Measurements from ENCODE around the gene KLHL17. TPM values are rescaled to one million over a fixed set of nuclear protein-coding genes. Genes with fewer than 3 reads are reported as not detected.

KLHL17 gene
- total RNA-seq, 1 donor from 2014 or later = 15.1 TPM

- H3K36me3 Mint-ChIP-seq (ENCODE audit: low read depth) = no peaks in the 10 kb centered on the region
- H3K4me1 Mint-ChIP-seq = peaks cover 3% of the 10 kb centered on the region
- DNase-seq (no peak), ATAC-seq (ENCODE audit: low read depth) (no peak)
- TF ChIP-seq CTCF (IDR thresholded peaks at IDR 0.05) = no peak
- POLR2A ChIA-PET = no interaction called here
- CTCF ChIA-PET = no interaction called here
- H3K27me3 Mint-ChIP-seq = peaks cover 39% of the 10 kb centered on the region
- H3K4me3 Mint-ChIP-seq = no peak overlapping the region
- no peak overlapping the region for H3K27ac Mint-ChIP-seq
- intact Hi-C loops (cut with micrococcal nuclease) = no loop called here
- no peaks in the 10 kb centered on the region for H3K9me3 Mint-ChIP-seq
These were observed 24.6 kb upstream of the KLHL17 start for GRCh38 chr1:935751-936231.

- Mint-ChIP-seq H3K36me3 (ENCODE audit: low read depth) (no peaks in the 10 kb centered on the region), H3K27ac (no peak overlapping the region), H3K9me3 (no peaks in the 10 kb centered on the region), H3K27me3 (peaks cover 37% of the 10 kb centered on the region), H3K4me3 (no peak overlapping the region), H3K4me1 (peaks cover 9% of the 10 kb centered on the region)
- ChIA-PET POLR2A (no interaction called here), CTCF (no interaction called here)
- DNase-seq (no peak), ATAC-seq (ENCODE audit: low read depth) (no peak)
- no peak for TF ChIP-seq CTCF (IDR thresholded peaks at IDR 0.05)
- intact Hi-C loops (cut with micrococcal nuclease) = no loop called here
These were observed 23.8 kb upstream of the KLHL17 start for GRCh38 chr1:936348-937264.

- ChIA-PET CTCF (no interaction called here), POLR2A (no interaction called here)
- H3K36me3 Mint-ChIP-seq (ENCODE audit: low read depth) = no peaks in the 10 kb centered on the region
- TF ChIP-seq CTCF (IDR thresholded peaks at IDR 0.05) = no peak
- intact Hi-C loops (cut with micrococcal nuclease) = no loop called here
- no peaks in the 10 kb centered on the region for H3K9me3 Mint-ChIP-seq
- peaks cover 9% of the 10 kb centered on the region for H3K4me1 Mint-ChIP-seq
- no peak overlapping the region for H3K27ac Mint-ChIP-seq
- no peak overlapping the region for H3K4me3 Mint-ChIP-seq
- peaks cover 36% of the 10 kb centered on the region for H3K27me3 Mint-ChIP-seq
- ATAC-seq (ENCODE audit: low read depth) (no peak), DNase-seq (no peak)
These were observed 22.9 kb upstream of the KLHL17 start for GRCh38 chr1:937521-937920.

GRCh38 chr1:938088-938683 lies 22.2 kb upstream of the KLHL17 start:
- H3K27me3 Mint-ChIP-seq = peaks cover 36% of the 10 kb centered on the region
- no peak overlapping the region for H3K4me3 Mint-ChIP-seq

More at GRCh38 chr1:938088-938683, 22.2 kb upstream of the KLHL17 start:
- TF ChIP-seq CTCF (IDR thresholded peaks at IDR 0.05) = no peak
- H3K4me1 Mint-ChIP-seq = peaks cover 9% of the 10 kb centered on the region
- intact Hi-C loops (cut with micrococcal nuclease) = no loop called here
- ChIA-PET CTCF (no interaction called here), POLR2A (no interaction called here)
- no peaks in the 10 kb centered on the region for H3K9me3 Mint-ChIP-seq
- ATAC-seq (ENCODE audit: low read depth) (no peak), DNase-seq (no peak)
- H3K36me3 Mint-ChIP-seq (ENCODE audit: low read depth) = no peaks in the 10 kb centered on the region
- H3K27ac Mint-ChIP-seq = no peak overlapping the region
